ENCODE results near the gene GAN. TPM values are rescaled to one million over a fixed set of nuclear protein-coding genes. Genes with fewer than 3 reads are reported as not detected.

The GAN gene
- total RNA-seq, 2 experiments from 2014 or later, result 11.5 to 12.3 TPM

DNA sequence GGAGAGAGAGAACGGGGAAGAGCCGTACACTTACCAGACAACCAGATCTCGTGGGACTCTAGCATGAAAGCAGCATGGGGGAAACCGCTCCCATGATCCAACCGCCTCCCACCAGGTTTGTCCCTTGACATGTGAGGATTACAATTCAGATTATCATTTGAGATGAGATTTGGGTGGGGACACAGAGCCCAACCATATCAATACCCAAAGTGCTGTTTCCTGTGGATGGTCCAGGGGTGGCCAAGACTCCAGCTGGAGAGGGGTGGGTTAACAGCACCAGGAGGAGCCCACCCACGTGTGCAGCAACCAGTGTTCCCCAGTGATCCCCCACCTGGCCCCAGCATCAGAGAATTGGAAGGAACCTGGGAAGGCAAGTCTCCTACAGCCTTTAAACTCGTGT is 79.7 kb downstream of the GAN start:
- TF ChIP-seq CTCF (IDR thresholded peaks at IDR 0.05), result no peak
- no peak overlapping the region for H3K4me3 Mint-ChIP-seq
- intact Hi-C loops (cut with micrococcal nuclease), result no loop called here
- no peaks in the 10 kb centered on the region for H3K27me3 Mint-ChIP-seq
- POLR2A ChIA-PET, result no interaction called here
- no peaks in the 10 kb centered on the region for H3K4me1 Mint-ChIP-seq (ENCODE audit: low read depth)
- no peaks in the 10 kb centered on the region for H3K36me3 Mint-ChIP-seq (ENCODE audit: low read depth)
- ATAC-seq, result no peak
- no peak overlapping the region for H3K27ac Mint-ChIP-seq
- H3K9me3 Mint-ChIP-seq, result no peaks in the 10 kb centered on the region
- CTCF ChIA-PET, result interaction anchor here (1.0 to 1.5 kb wide), 2 partner anchors 10 to 174 kb away, joined by 3 to 9 read pairs; no protein-coding TSS in a partner anchor
- DNase-seq, result no peak

GRCh38 chr16:81394966-81395655 is 80.3 kb downstream of the GAN start:
- H3K27me3 Mint-ChIP-seq, result no peaks in the 10 kb centered on the region
- ChIA-PET POLR2A (no interaction called here), CTCF (interaction anchor here (1.0 to 1.5 kb wide), 2 partner anchors 9 to 173 kb away, joined by 3 to 9 read pairs; no protein-coding TSS in a partner anchor)
- no peak for DNase-seq
- TF ChIP-seq CTCF (IDR thresholded peaks at IDR 0.05), result no peak
- H3K36me3 Mint-ChIP-seq (ENCODE audit: low read depth), result no peaks in the 10 kb centered on the region
- H3K4me3 Mint-ChIP-seq, result no peak overlapping the region
- no peak overlapping the region for H3K27ac Mint-ChIP-seq
- intact Hi-C loops (cut with micrococcal nuclease), result no loop called here
- no peaks in the 10 kb centered on the region for H3K4me1 Mint-ChIP-seq (ENCODE audit: low read depth)
- ATAC-seq, result no peak
- H3K9me3 Mint-ChIP-seq, result peaks cover 1% of the 10 kb centered on the region

DNA sequence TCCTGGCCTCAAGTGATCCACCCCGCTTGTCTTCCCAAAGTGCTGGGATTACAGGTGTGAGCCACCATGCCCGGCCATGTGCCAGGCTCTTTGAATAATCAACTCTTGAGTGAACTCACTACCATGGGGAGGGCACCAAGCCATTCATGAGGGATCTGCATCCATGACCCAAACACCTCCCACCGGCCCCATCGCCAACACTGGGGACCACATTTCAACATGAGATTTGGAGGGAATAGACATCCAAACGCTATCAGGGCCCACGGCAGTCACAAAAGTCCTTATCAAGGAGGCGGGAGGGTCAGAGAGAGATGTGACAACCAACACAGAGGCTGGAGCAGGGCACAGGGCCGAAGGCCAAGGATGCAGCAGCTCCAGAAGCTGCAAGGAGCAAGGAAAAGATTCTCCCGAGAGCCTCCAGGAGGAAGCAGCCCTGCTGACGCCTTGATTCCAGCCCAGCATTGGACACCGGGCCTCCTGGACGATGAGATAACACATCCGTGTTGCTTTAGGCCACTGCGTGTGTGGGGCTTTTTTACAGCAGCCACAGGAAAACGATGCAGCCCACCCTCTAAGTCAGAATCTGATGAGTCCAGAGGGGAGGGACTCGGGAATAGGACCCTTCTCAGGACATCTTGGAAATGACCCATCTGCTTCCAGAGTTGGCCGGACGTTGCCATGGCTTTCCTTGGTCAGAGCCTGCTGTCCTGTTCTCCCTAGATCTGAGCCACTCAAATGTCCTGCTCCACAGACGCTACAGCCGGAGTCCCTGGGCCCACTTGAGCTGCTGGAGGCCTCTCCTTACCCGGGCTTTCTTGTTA is 82.5 kb downstream of the GAN start:
- no peak for TF ChIP-seq CTCF (IDR thresholded peaks at IDR 0.05)
- H3K9me3 Mint-ChIP-seq, result peaks cover 3% of the 10 kb centered on the region
- DNase-seq (no peak), ATAC-seq (no peak)
- no peak overlapping the region for H3K4me3 Mint-ChIP-seq
- no peak overlapping the region for H3K27ac Mint-ChIP-seq
- H3K36me3 Mint-ChIP-seq (ENCODE audit: low read depth), result no peaks in the 10 kb centered on the region
- H3K4me1 Mint-ChIP-seq (ENCODE audit: low read depth), result no peaks in the 10 kb centered on the region
- ChIA-PET CTCF (interaction anchor here (0.6 kb wide), 1 partner anchor 333 kb away, joined by 3 read pairs; no protein-coding TSS in a partner anchor), POLR2A (interaction anchor here (0.7 kb wide), 1 partner anchor 10 kb away, joined by 3 read pairs; no protein-coding TSS in a partner anchor)
- intact Hi-C loops (cut with micrococcal nuclease), result no loop called here
- H3K27me3 Mint-ChIP-seq, result peaks cover under 1% of the 10 kb centered on the region

- ChIA-PET CTCF (no interaction called here), POLR2A (no interaction called here)
- no peak overlapping the region for H3K4me3 Mint-ChIP-seq
- H3K27me3 Mint-ChIP-seq, result peaks cover 3% of the 10 kb centered on the region
- no peak for DNase-seq
- H3K27ac Mint-ChIP-seq, result no peak overlapping the region
- peaks cover 3% of the 10 kb centered on the region for H3K9me3 Mint-ChIP-seq
- no peak for TF ChIP-seq CTCF (IDR thresholded peaks at IDR 0.05)
- no peaks in the 10 kb centered on the region for H3K4me1 Mint-ChIP-seq (ENCODE audit: low read depth)
- intact Hi-C loops (cut with micrococcal nuclease), result no loop called here
- no peaks in the 10 kb centered on the region for H3K36me3 Mint-ChIP-seq (ENCODE audit: low read depth)
- ATAC-seq, result no peak
Measured at GRCh38 chr16:81397879-81398520, 83.2 kb downstream of the GAN start.
